ENCODE measurements around the gene NET1.
"Not testable (repeated sequence)": the region's sequence is repeated elsewhere in the genome, so short reads cannot be mapped to it uniquely, and the experiment has no call there.

NET1 gene, protein sequence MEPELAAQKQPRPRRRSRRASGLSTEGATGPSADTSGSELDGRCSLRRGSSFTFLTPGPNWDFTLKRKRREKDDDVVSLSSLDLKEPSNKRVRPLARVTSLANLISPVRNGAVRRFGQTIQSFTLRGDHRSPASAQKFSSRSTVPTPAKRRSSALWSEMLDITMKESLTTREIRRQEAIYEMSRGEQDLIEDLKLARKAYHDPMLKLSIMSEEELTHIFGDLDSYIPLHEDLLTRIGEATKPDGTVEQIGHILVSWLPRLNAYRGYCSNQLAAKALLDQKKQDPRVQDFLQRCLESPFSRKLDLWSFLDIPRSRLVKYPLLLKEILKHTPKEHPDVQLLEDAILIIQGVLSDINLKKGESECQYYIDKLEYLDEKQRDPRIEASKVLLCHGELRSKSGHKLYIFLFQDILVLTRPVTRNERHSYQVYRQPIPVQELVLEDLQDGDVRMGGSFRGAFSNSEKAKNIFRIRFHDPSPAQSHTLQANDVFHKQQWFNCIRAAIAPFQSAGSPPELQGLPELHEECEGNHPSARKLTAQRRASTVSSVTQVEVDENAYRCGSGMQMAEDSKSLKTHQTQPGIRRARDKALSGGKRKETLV

DNA sequence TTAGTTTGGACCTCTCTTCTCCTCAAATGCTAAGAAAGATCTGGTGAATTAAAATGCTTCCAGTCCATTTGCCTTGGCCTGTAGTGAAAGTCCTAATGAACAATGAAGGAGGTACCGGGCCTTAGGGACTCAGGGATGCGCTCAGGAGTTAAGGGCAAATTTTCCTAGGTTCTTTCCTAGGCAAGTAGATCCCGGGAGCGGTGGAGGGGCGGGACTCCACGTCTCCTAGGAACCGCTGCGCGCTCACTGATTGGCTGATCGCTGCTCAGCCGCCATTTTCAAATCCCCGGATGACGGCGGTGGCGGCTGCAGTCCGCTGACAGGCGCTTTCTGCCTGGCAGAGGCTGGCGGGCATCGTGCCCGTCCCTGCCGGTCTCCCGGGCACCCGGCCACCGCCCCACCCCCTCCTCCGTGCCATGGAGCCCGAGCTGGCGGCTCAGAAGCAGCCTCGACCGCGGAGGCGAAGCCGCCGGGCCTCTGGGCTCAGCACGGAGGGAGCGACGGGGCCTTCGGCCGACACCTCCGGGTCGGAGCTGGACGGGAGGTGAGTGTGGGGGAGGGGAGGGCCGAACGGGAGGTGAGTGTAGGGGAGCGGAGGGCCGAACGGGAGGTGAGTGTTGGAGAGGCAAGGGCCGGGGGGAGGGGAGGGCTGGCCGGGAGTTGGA, at the start of gene NET1:
NET1 (plus strand) TSS at position 281 of the 665 bp plus-strand sequence; CDS start at position 417, 136 bp downstream.
- DNase-seq = peak; percentile 27 to 43 (median 36)

DNA sequence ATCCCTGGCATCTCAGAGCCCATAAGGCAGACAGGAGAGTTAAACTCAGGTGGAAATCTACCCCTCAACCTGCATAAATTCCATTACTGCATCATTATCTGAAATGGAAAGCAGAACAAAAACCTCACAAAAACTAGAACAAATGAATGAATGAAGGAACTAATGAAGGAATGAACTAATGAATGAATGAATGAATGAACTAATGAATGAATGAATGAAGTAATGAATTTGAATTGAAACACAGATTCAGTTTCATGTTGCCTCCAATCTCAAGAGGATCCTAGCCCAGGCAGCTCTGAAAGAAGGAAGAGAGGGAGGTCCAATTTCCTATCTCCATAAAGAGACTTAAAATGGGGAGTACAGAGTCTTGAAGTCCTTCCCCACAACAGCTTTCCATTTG, 49.5 kb upstream of the NET1 start:
- no peak for DNase-seq

DNA sequence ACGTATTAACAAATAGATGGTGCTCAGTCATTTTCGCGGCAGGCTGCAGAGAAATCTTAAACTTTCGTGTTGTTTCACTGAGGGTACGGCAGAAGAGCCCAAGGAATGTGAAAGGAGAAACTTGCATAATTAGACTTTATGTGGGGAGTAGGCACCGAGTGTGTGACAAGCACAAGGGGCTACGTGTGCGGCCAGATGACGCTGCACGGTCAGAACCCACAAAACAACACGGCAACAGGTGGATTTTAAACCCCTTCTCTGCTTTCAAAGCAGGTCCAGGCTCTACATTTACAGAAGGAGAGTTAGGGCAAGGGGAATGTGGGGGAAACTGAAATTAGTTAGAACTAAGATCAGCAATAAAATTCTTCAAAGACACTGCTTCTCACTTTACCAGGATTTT, 48.0 kb upstream of the NET1 start:
- DNase-seq = no peak

DNA sequence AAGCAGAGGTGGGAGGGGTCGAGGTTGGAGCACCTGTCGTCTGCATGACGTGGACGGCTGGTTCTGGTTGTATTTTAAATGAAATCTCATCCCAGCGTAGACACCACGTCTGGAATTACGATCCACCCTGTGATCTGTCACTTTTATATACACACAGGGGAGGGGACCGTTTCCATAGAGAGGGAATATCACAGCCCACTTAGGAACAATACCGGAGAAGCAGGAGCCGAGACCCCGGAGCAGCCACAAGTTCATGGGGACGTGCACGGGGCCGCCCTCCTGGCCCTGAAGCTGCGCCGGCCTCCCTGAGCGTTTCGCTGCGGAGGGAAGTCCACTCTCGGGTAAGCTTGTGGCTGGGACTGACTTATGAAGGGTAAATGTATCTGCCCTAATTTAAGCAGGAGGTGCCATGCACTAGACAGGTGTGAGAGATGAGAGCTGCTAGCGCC, 47.4 kb upstream of the NET1 start, which contains the start of gene UCN3:
UCN3 (plus strand) TSS at position 77 of the 449 bp plus-strand sequence. CDS start 8,755 bp downstream, outside the sequence.
- no peak for DNase-seq

DNA sequence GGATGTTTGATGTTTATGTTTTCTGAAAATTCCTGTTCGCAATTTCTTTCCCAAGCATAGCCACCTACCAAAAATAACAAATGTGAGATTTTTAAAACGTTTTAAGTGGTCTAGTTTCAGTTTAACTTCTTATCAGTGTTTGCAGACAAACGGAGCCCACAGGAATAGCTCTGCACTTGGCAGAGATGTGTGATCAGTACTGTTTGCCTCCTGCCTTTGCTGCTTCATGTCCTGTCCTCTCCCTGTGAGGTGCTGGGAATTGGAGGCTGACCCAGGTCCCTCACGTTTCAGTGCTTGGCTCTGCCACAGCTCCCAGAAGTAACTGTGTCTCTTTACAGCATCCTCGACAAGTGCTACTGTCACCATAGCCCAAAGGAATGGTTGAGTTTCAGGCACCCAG, 46.4 kb upstream of the NET1 start:
- DNase-seq = no peak

DNA sequence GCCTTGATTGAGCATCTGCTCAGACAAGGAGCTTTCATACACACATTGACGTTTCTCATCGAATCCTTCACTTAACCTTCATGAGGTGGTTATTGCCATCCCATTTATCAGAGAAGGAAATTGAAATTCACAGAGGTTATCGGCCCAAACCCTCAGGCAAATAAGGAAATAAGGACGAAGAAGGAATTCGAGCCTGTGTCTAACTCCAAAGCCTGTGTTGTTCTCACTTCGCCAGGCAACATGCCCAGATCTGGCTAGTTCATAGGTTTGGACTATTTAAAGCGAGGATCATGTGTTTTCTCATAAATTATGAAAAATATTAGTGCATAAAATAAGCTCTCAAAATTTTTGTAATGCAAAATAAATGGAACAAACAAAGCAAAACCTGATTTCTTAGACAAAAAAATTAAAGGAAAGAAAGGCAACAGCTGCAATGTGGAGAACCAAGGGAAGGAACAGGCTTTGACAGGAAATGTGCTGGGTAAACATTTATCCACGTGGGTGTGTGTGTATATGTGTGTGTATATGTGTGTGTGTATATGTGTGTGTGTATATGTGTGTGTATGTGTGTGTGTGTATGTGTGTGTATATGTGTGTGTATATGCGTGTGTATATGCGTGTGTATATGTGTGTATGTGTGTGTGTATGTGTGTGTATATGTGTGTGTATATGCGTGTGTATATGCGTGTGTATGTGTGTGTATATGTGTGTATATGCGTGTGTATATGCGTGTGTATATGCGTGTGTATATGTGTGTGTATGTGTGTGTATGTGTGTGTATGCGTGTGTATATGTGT, 42.8 kb upstream of the NET1 start:
- DNase-seq = no peak

DNA sequence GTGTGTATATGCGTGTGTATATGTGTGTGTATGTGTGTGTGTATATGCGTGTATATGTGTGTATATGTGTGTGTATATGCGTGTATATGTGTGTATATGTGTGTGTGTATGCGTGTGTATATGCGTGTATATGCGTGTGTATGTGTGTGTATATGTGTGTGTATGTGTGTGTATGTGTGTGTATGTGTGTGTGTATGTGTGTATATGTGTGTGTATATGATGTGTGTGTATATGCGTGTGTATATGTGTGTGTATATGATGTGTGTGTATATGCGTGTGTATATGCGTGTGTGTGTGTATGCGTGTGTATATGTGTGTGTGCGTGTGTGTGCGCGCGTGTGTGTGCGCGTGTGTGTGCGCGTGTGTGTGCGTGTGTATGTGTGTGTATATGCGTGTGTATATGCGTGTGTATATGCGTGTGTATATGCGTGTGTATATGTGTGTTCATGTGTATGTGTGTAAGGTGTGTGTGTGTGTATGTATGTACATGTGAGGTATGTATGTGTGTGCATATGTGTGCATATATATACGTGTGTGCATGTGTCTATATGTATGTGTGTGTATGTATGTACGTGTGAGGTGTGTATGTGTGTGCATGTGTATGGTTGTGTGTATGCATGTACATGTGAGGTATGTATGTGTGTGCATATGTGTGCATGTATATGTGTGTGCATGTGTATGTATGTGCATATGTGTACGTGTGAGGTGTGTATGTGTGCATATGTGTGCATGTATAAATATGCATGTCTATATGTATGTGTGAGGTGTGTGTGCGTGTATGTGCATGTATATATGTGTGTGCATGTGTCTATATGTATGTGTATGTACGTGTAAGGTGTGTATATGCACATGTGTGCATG, 41.6 kb upstream of the NET1 start:
- DNase-seq = no peak

DNA sequence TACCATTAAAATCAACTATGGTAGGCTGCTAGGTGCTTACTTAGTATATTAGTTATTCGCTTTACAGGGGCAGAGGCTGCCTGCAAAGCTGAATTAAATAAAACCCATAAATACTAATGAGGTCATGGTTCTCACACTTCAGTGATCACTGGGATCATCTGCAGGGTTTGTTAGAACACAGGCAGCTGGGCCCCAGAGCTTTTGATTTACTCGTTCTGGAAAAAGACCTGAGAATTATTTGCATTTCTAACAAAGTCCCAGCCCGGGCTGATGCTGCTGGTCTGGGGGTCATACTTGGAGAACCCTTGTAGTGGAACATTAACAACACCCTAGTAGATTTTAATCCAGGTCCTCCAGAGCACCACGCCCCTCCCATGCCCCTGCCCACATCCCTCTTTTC, 39.0 kb upstream of the NET1 start:
- DNase-seq = no peak

DNA sequence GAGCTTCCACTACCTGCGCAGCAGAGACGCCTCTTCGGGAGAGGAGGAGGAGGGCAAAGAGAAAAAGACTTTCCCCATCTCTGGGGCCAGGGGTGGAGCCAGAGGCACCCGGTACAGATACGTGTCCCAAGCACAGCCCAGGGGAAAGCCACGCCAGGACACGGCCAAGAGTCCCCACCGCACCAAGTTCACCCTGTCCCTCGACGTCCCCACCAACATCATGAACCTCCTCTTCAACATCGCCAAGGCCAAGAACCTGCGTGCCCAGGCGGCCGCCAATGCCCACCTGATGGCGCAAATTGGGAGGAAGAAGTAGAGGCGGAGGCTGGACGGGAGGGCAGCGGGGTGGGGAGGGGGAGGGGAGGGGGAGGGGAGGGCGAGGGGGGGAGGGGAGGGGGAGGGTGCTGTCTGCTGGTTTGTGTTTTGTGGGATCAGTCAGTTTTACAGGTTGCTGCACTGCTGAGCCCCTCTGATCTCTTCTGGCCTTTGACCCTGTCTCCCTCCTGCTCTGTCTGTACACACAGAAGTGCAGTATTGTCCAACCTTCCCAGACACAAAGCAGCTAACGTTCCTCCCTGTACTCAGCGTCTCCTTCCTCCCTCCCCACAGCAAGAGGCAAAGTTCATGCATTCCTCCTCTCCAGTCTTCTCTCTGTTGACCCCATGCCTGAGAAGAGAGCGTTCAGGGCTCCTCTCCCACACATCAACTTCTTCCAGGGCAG, 38.3 kb upstream of the NET1 start:
- DNase-seq = no peak

DNA sequence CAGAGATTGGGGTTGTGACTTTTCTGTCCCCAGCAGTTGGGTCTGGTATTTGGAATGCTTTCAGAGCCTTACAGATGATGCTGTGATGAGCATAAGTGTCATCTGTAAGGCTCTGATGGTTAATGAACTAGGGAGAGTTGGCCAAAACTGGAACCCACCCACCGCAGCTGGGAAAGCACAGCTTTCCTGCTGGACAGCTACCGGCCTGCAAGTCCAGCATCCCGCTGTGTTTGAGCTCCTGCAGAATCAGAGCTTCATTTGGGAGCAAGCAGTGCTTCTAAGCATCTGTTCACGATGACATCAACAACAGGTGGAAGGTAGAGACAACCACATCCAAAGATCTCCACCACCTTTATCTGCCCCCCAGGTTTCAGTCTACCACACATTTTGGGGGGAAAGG, 35.9 kb upstream of the NET1 start:
- no peak for DNase-seq

DNA sequence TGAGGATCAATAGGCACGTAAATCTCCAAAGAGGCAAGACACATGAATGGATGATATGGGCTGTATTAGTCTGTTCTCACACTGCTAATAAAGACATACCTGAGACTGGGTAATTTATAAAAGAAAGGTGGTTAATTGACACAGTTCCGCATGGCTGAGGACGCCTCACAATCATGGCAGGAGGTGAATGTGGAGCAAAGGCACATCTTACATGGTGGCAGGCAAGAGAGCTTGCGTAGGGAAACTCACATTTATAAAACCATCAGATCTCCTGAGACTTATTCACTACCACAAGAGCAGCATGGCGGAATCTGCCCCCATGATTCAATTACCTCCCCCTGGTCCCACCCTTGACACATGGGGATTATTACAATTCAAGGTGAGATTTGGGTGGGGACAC, 33.2 kb upstream of the NET1 start:
- DNase-seq = not testable (repeated sequence)

DNA sequence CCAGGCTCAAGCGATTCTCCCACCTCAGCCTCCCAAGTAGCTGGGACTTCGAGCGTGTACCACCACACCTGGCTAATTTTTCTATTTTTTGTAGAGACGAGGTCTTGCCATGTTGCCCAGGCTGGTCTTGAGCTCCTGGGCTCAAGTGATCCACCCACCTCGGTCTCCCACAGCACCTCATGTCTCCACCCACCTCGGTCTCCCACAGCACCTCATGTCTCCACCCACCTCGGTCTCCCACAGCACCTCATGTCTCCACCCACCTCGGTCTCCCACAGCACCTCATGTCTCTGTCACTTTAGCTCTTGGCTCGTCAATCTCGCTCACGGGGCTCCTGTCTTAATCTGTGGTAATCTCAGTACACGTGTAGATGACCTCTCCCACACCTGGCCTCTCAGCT, 32.0 kb upstream of the NET1 start:
- DNase-seq = not testable (repeated sequence)

DNA sequence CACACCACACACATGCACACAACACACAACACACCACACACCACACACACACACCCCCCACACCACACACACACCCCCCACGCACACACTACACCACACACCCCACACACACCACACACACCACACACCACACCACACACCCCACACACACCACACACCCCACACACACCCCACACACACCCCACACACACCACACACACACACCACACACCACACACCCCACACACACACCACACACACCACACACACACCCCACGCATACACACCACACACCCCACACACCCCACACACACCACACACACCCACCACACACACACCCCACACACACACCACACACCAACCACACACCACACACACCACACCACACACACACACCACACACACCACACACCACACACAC, 31.2 kb upstream of the NET1 start:
- DNase-seq = no peak

DNA sequence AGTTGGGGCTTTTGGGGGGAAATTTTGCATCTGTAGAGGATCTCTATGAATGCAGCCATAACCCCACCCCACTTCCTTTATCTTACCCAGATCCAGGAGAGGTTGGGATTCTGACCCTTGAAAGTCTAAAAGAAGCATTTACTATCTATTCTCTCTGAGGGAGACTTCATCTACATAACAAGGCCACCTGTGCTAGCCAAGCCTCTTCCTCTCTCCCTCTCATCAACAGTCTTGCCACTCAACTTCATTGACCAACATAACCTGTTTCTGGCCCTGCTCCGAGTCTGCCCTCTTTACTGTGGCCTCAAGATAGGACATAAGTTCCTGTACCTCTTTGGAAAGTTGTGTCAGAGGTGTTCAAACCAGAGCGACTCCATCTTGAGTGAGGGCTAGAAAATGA, 27.1 kb upstream of the NET1 start:
- DNase-seq = no peak

DNA sequence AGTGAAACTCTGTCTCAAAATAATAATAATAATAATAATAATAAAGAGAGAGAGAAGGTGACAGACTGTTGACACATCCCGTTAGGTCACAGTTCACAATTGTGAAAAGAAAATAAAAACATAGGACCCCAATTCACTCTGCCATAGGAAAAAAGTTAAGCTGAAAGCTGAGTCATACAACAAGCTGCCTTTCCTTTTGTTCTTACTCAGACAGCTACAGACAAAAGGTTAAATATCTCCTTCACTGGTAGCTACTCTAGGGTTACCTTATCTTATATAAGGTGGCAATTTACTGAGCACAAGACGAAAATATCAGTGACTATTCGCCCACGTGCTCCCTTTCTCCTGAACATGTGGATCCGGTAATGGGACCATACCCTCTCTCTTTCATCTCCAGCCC, 25.2 kb upstream of the NET1 start:
- DNase-seq = no peak

DNA sequence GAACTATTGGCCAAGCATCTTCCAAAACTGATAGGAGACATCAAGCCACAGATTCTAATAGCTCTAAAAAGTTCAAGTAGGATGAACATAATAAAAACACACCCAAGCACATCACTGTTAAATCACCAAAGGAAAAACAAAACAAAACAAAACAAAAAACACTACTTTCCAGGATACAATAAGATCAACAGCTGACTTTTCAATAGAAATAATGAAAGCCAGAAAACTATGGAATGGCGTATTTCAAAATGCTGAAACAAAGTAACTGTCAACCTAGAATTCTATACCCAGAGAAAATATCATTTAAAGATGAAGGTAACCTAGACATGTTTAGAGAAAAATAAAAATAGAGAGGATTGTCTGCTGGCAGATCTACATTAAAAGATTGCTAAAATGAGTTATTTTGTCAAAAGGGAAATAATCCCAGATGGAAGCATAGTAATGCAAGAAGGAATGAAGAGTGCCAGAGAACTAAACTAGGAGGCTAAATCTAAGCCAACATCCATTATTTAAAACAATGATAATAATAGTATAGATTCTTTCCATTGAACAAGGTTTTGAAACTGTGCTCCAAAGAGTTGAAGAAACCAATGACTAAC, 21.7 kb upstream of the NET1 start:
- no peak for DNase-seq

DNA sequence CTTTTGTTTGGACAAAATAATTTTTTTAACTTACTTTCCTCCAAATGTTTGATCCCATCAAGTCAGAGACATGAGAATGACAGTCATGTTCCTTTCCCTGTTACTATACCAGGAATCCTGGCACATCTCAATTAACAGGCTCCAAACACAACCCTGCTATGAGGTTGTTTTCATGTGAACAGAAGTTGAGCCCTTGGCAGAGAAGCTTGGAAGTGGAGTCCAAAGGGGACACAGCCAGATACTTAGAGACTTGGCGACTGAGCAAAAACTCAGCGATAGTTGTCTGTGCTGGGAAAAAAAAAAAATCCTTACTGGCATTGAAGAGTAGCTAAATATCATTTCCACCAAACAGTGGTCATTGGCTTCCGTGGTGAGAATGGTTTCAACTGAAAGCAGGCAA, 20.6 kb upstream of the NET1 start:
- no peak for DNase-seq

DNA sequence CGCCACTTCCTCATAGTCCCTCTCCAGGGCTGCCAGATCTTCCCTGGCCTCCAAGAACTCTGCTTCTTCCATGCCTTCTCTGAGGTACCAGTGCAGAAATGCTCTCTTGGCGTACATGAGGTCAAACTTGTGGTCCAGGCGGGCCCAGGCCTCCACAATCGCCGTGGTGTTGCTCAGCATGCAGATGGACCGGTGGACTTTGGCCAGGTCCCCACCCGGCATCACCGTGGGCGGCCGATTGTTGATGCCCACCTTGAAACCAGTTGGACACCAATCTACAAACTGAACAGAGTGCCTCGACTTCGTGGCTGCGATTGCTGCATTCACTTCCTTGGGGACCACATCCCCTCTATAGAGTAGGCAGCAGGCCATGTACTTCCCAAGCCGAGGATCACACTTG, 18.8 kb upstream of the NET1 start:
- no peak for DNase-seq

DNA sequence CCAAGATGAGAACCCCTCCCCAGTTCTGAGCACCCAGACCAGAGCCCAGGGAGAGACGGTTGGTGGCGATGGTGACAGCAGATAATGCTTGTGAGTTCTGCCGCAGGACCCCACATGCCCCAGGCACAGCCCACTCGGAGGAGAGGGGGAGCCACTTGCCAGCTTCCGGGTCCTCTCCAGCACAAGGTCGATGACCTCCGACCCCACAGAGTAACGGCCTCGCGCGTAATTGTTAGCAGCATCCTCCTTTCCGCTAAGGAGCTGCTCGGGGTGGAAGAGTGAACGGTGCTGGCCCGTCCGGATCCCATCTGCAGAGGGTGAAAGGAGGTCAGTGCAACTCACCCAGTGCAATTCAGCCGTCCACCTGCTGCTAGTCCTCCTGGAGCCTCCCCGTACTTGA, 17.2 kb upstream of the NET1 start:
- DNase-seq = no peak

DNA sequence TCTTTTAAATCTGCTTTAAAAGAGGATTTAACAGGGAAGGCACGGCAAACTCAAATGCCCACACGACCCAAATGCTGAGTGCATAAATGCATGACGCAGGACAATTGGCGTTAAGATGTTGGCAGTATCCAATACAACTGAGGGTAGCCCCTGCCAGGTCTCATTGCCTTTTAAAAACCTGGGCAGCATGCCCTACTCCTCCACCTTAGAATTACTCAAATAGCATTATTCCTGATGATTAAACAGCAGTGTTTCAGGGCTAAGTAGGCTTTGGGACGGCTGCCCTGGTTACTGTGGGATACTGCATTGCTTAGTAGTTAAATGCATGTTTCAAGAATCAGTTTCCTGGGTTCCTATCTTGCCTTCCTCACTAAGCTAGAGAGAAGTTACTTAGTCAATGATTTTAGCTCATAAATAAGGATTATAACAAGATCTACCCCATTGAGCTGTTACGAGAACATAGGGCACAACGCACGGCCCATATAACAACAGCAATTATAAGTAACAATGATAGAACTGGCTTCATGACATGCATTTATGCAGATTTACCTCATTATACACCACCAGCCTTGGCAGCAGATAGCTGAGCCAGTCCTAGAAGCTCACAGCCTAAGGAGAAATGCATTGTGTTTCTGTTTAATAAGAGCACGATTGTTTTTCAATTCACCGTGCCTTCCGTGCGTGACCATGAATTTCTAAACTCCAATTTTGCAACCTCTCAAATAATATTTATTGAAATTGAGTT, 15.6 kb upstream of the NET1 start:
- no peak for DNase-seq
